Transverse colon (tissue), 4 donors: ENCODE data around the gene RASL10B. TPM values are rescaled to one million over a fixed set of nuclear protein-coding genes. Genes with fewer than 3 reads are reported as not detected.

Source experiments
- DNase-seq: peaks from one replicate; pipeline ENCODE4 v3.0.0-alpha.2; 2019
- H3K27ac ChIP-seq, 4 donors: fragments of 200-600 bp; sonication (generic); 2 replicates each; pipeline ENCODE4 v1.5.1; 2016 to 2018; ENCODE audit warnings: inconsistent platforms in 4 of 4
- H3K27me3 ChIP-seq: fragments of 200-600 bp; sonication (generic); 2 replicates; pipeline ENCODE4 v1.5.1; 2017; ENCODE audit warnings: inconsistent platforms
- H3K36me3 ChIP-seq, 4 donors: fragments of 200-600 bp; sonication (generic); 2 replicates each; pipeline ENCODE4 v1.5.1; 2017 to 2019; ENCODE audit warnings: inconsistent platforms in 4 of 4
- H3K4me1 ChIP-seq, 4 donors: fragments of 200-600 bp; sonication (generic); 2 replicates each; pipeline ENCODE4 v1.5.1; 2017 to 2020; ENCODE audit warnings: inconsistent platforms in 4 of 4
- H3K4me3 ChIP-seq, 4 donors: fragments of 200-600 bp; sonication (generic); 1 replicate in 1 of 4; 2 replicates in 3 of 4; pipeline versions ENCODE4 v1.5.1 to v1.6.1; 2017 to 2019; ENCODE audit warnings: inconsistent platforms in 4 of 4
- H3K9me3 ChIP-seq, 2 donors: fragments of 200-600 bp; sonication (generic); 2 replicates each; pipeline ENCODE4 v1.5.1; 2017 to 2019; ENCODE audit warnings: inconsistent platforms in 2 of 2
- CTCF ChIP-seq, 5 experiments: fragments of 200-600 bp in 3 of 5; fragments of 450-650 bp in 2 of 5; sonication (generic) in 3 of 5; IDR thresholded peaks; 1 replicate in 2 of 5; 2 replicates in 3 of 5; pipeline ENCODE4 v1.5.1; 2016 to 2017; ENCODE audit warnings: antibody characterized with exemption in 5 of 5, inconsistent platforms in 3 of 5, mild to moderate bottlenecking in 2 of 5, moderate library complexity in 1 of 5
- EP300 ChIP-seq: sonication (generic); formaldehyde crosslinking; IDR thresholded peaks from one replicate; pipeline ENCODE4 v1.6.1; 2017; ENCODE audit warnings: antibody characterized with exemption, low read depth
- POLR2A ChIP-seq: fragments of 450-650 bp; IDR thresholded peaks from one replicate; pipeline ENCODE4 v1.6.1; 2016; ENCODE audit warnings: antibody characterized with exemption, mild to moderate bottlenecking, moderate library complexity
- POLR2AphosphoS5 ChIP-seq, 3 donors: sonication (generic); formaldehyde crosslinking; IDR thresholded peaks; one replicate each; pipeline ENCODE4 v1.6.1; 2016; ENCODE audit warnings: antibody characterized with exemption in 3 of 3
- WGBS, 2 donors: methylation state at CpG; one replicate each; pipeline ENCODE4 v1.1.5; 2018; ENCODE audit warnings: low coverage in 1 of 2; 5-methylcytosine and 5-hydroxymethylcytosine counted together
- in situ Hi-C, 4 donors: fragments of 200-750 bp; cut with MboI; loops; one replicate each; pipeline versions ENCODE4 v1.15.0 to v1.15.1; 2017; ENCODE audit warnings: low sequenced_read_pairs in 3 of 4, low pct_ligation_motif_present in 1 of 4, low pct_unique_long_range_greater_than_20kb in 1 of 4
- intact Hi-C: fragments of 100-400 bp; cut with DNase I; formaldehyde crosslinking; loops from one replicate; pipeline ENCODE4 v1.15.1; 2023; ENCODE audit warnings: low total_unique reads
- total RNA-seq, 4 donors: library from RNA; depleted of rRNA; stranded (reverse); fragments of >200 nt; gene quantifications; one replicate each; pipeline ENCODE4 v1.1.0, GENCODE V29; 2016

RASL10B gene
- total RNA-seq, 4 donors from 2014 or later = 0.41 to 1.6 (median 1.1) TPM

GRCh38 chr17:35769895-35770486 lies 38.6 kb downstream of the RASL10B start:
- TF ChIP-seq POLR2AphosphoS5 (IDR thresholded peaks at IDR 0.05) (no peak), POLR2A (no peak), EP300 (no peak), CTCF (IDR thresholded peaks at IDR 0.05) (no peak)
- no peak overlapping the region for H3K27ac ChIP-seq
- in situ Hi-C loops = loop anchor here in 3 of 4 donors (5.0 to 10.0 kb wide), 2 partner anchors 32 to 45 kb away; no protein-coding TSS in a partner anchor
- intact Hi-C loops = no loop called here
- no peak overlapping the region for H3K4me3 ChIP-seq
- peaks cover 18 to 27% (median 25%) of the 10 kb centered on the region in 4 donors for H3K4me1 ChIP-seq
- no peaks in the 10 kb centered on the region for H3K9me3 ChIP-seq
- H3K27me3 ChIP-seq = no peaks in the 10 kb centered on the region
- H3K36me3 ChIP-seq = no peaks in the 10 kb centered on the region
- DNase-seq = no peak
- 95 to 100% methylated on average over 5 to 23 of the region's 48 CpGs for WGBS, 2 donors

GRCh38 chr17:35773129-35773528 lies 41.7 kb downstream of the RASL10B start:
- intact Hi-C loops (no loop called here), in situ Hi-C loops (no loop called here)

GRCh38 chr17:35773679-35774425 lies 42.4 kb downstream of the RASL10B start:
- no peaks in the 10 kb centered on the region for H3K36me3 ChIP-seq
- no peak overlapping the region for H3K4me3 ChIP-seq
- H3K27ac ChIP-seq = peak overlapping the region; percentile 66 to 88 (median 80)
- no peak for DNase-seq
- H3K4me1 ChIP-seq = peaks cover 28 to 45% (median 42%) of the 10 kb centered on the region in 4 donors
- no peaks in the 10 kb centered on the region for H3K27me3 ChIP-seq
- in situ Hi-C loops = no loop called here
- TF ChIP-seq CTCF (IDR thresholded peaks at IDR 0.05) = no peak
- no peak for TF ChIP-seq POLR2AphosphoS5 (IDR thresholded peaks at IDR 0.05)
- TF ChIP-seq POLR2A = no peak
- TF ChIP-seq EP300 = no peak
- intact Hi-C loops = no loop called here
- WGBS, 2 donors = 54% methylated on average over 10 of the region's 10 CpGs; no CpG with 5 or more reads in 1 of the 2 donors
- no peaks in the 10 kb centered on the region for H3K9me3 ChIP-seq

More at GRCh38 chr17:35773129-35773528, 41.7 kb downstream of the RASL10B start:
- no peaks in the 10 kb centered on the region for H3K27me3 ChIP-seq
- DNase-seq = no peak
- H3K9me3 ChIP-seq = no peaks in the 10 kb centered on the region
- 81% methylated on average over 20 of the region's 20 CpGs; no CpG with 5 or more reads in 1 of the 2 donors for WGBS, 2 donors
- no peak for TF ChIP-seq EP300
- TF ChIP-seq CTCF (IDR thresholded peaks at IDR 0.05) = no peak
- no peak for TF ChIP-seq POLR2AphosphoS5 (IDR thresholded peaks at IDR 0.05)
- TF ChIP-seq POLR2A = no peak
- H3K4me3 ChIP-seq = no peak overlapping the region
- no peaks in the 10 kb centered on the region for H3K36me3 ChIP-seq
- H3K27ac ChIP-seq = peak overlapping the region; percentile 66 to 88 (median 80)
- H3K4me1 ChIP-seq = peaks cover 28 to 45% (median 43%) of the 10 kb centered on the region in 4 donors

- intact Hi-C loops (no loop called here), in situ Hi-C loops (no loop called here)
- Histone ChIP-seq H3K4me3 (no peak overlapping the region), H3K27me3 (no peaks in the 10 kb centered on the region), H3K9me3 (no peaks in the 10 kb centered on the region), H3K27ac (peak overlapping the region; percentile 66 to 88 (median 80)), H3K36me3 (no peaks in the 10 kb centered on the region), H3K4me1 (peaks cover 28 to 45% (median 41%) of the 10 kb centered on the region in 4 donors)
- 28 to 31% methylated on average over 2 to 5 of the region's 5 CpGs for WGBS, 2 donors
- peak; percentile 76 for DNase-seq
- TF ChIP-seq CTCF (IDR thresholded peaks at IDR 0.05) (no peak), POLR2A (no peak), POLR2AphosphoS5 (IDR thresholded peaks at IDR 0.05) (peak; percentile 17 to 35 (median 35))
Measured at GRCh38 chr17:35774499-35774898, 43.1 kb downstream of the RASL10B start.
